Transverse colon (tissue), 4 donors: ENCODE results near the gene WNT4. TPM values are rescaled to one million over a fixed set of nuclear protein-coding genes. Genes with fewer than 3 reads are reported as not detected.

Experiments used
- DNase-seq: peaks from one replicate; pipeline ENCODE4 v3.0.0-alpha.2; 2019
- H3K27ac ChIP-seq, 4 donors: fragments of 200-600 bp; sonication (generic); 2 replicates each; pipeline ENCODE4 v1.5.1; 2016 to 2018; ENCODE audit warnings: inconsistent platforms in 4 of 4
- H3K27me3 ChIP-seq: fragments of 200-600 bp; sonication (generic); 2 replicates; pipeline ENCODE4 v1.5.1; 2017; ENCODE audit warnings: inconsistent platforms
- H3K36me3 ChIP-seq, 4 donors: fragments of 200-600 bp; sonication (generic); 2 replicates each; pipeline ENCODE4 v1.5.1; 2017 to 2019; ENCODE audit warnings: inconsistent platforms in 4 of 4
- H3K4me1 ChIP-seq, 4 donors: fragments of 200-600 bp; sonication (generic); 2 replicates each; pipeline ENCODE4 v1.5.1; 2017 to 2020; ENCODE audit warnings: inconsistent platforms in 4 of 4
- H3K4me3 ChIP-seq, 4 donors: fragments of 200-600 bp; sonication (generic); 1 replicate in 1 of 4; 2 replicates in 3 of 4; pipeline versions ENCODE4 v1.5.1 to v1.6.1; 2017 to 2019; ENCODE audit warnings: inconsistent platforms in 4 of 4
- H3K9me3 ChIP-seq, 2 donors: fragments of 200-600 bp; sonication (generic); 2 replicates each; pipeline ENCODE4 v1.5.1; 2017 to 2019; ENCODE audit warnings: inconsistent platforms in 2 of 2
- CTCF ChIP-seq, 5 experiments: fragments of 200-600 bp in 3 of 5; fragments of 450-650 bp in 2 of 5; sonication (generic) in 3 of 5; IDR thresholded peaks; 1 replicate in 2 of 5; 2 replicates in 3 of 5; pipeline ENCODE4 v1.5.1; 2016 to 2017; ENCODE audit warnings: antibody characterized with exemption in 5 of 5, inconsistent platforms in 3 of 5, mild to moderate bottlenecking in 2 of 5, moderate library complexity in 1 of 5
- EP300 ChIP-seq: sonication (generic); formaldehyde crosslinking; IDR thresholded peaks from one replicate; pipeline ENCODE4 v1.6.1; 2017; ENCODE audit warnings: antibody characterized with exemption, low read depth
- POLR2A ChIP-seq: fragments of 450-650 bp; IDR thresholded peaks from one replicate; pipeline ENCODE4 v1.6.1; 2016; ENCODE audit warnings: antibody characterized with exemption, mild to moderate bottlenecking, moderate library complexity
- POLR2AphosphoS5 ChIP-seq, 3 donors: sonication (generic); formaldehyde crosslinking; IDR thresholded peaks; one replicate each; pipeline ENCODE4 v1.6.1; 2016; ENCODE audit warnings: antibody characterized with exemption in 3 of 3
- WGBS, 2 donors: methylation state at CpG; one replicate each; pipeline ENCODE4 v1.1.5; 2018; ENCODE audit warnings: low coverage in 1 of 2; 5-methylcytosine and 5-hydroxymethylcytosine counted together
- in situ Hi-C, 4 donors: fragments of 200-750 bp; cut with MboI; loops; one replicate each; pipeline versions ENCODE4 v1.15.0 to v1.15.1; 2017; ENCODE audit warnings: low sequenced_read_pairs in 3 of 4, low pct_ligation_motif_present in 1 of 4, low pct_unique_long_range_greater_than_20kb in 1 of 4
- intact Hi-C: fragments of 100-400 bp; cut with DNase I; formaldehyde crosslinking; loops from one replicate; pipeline ENCODE4 v1.15.1; 2023; ENCODE audit warnings: low total_unique reads
- total RNA-seq, 4 donors: library from RNA; depleted of rRNA; stranded (reverse); fragments of >200 nt; gene quantifications; one replicate each; pipeline ENCODE4 v1.1.0, GENCODE V29; 2016

The WNT4 gene
- total RNA-seq, 4 donors from 2014 or later: 0.82 to 3.0 (median 2.1) TPM; not detected in 1

- DNase-seq: no peak
- Histone ChIP-seq H3K27me3 (no peaks in the 10 kb centered on the region), H3K4me3 (no peak overlapping the region), H3K27ac (no peak overlapping the region), H3K4me1 (peaks cover 0 to 6% (median 2%) of the 10 kb centered on the region in 4 donors), H3K36me3 (no peaks in the 10 kb centered on the region), H3K9me3 (no peaks in the 10 kb centered on the region)
- in situ Hi-C loops (loop anchor here in 2 of 4 donors (25.0 kb wide), 2 partner anchors 284 to 509 kb away; partner anchors contain the start of genes C1QA (in 2 of the 2) and C1QC (in 2 of the 2)), intact Hi-C loops (no loop called here)
- TF ChIP-seq EP300 (no peak), CTCF (IDR thresholded peaks at IDR 0.05) (no peak), POLR2AphosphoS5 (IDR thresholded peaks at IDR 0.05) (no peak), POLR2A (no peak)
- WGBS, 2 donors: 70 to 90% methylated on average over 6 to 12 of the region's 12 CpGs
Measured at GRCh38 chr1:22128392-22128791, 14.5 kb downstream of the WNT4 start.

GRCh38 chr1:22127731-22128130, 15.2 kb downstream of the WNT4 start:
- 75 to 99% methylated on average over 2 to 3 of the region's 3 CpGs for WGBS, 2 donors
- Histone ChIP-seq H3K27ac (no peak overlapping the region), H3K27me3 (no peaks in the 10 kb centered on the region), H3K9me3 (no peaks in the 10 kb centered on the region), H3K36me3 (no peaks in the 10 kb centered on the region), H3K4me1 (peaks cover 0 to 6% (median 2%) of the 10 kb centered on the region in 4 donors), H3K4me3 (no peak overlapping the region)
- intact Hi-C loops (no loop called here), in situ Hi-C loops (loop anchor here in 2 of 4 donors (25.0 kb wide), 2 partner anchors 285 to 510 kb away; partner anchors contain the start of genes C1QA (in 2 of the 2) and C1QC (in 2 of the 2))
- TF ChIP-seq POLR2A: no peak
- no peak for TF ChIP-seq EP300
- TF ChIP-seq POLR2AphosphoS5 (IDR thresholded peaks at IDR 0.05): no peak
- no peak for TF ChIP-seq CTCF (IDR thresholded peaks at IDR 0.05)
- no peak for DNase-seq

- Histone ChIP-seq H3K27me3 (no peaks in the 10 kb centered on the region), H3K4me3 (no peak overlapping the region), H3K4me1 (peaks cover 0 to 4% (median 2%) of the 10 kb centered on the region in 4 donors), H3K9me3 (no peaks in the 10 kb centered on the region), H3K36me3 (no peaks in the 10 kb centered on the region), H3K27ac (no peak overlapping the region)
- 72% methylated on average over 6 of the region's 6 CpGs; no CpG with 5 or more reads in 1 of the 2 donors for WGBS, 2 donors
- TF ChIP-seq POLR2A (no peak), POLR2AphosphoS5 (IDR thresholded peaks at IDR 0.05) (no peak), CTCF (IDR thresholded peaks at IDR 0.05) (no peak), EP300 (no peak)
- DNase-seq: no peak
- intact Hi-C loops (no loop called here), in situ Hi-C loops (loop anchor here in 2 of 4 donors (25.0 kb wide), 2 partner anchors 285 to 510 kb away; partner anchors contain the start of genes C1QA (in 2 of the 2) and C1QC (in 2 of the 2))
Measured at GRCh38 chr1:22127248-22127647, 15.6 kb downstream of the WNT4 start.

GRCh38 chr1:22126531-22126930, 16.4 kb downstream of the WNT4 start:
- DNase-seq: no peak

More at GRCh38 chr1:22126531-22126930, 16.4 kb downstream of the WNT4 start:
- H3K36me3 ChIP-seq: no peaks in the 10 kb centered on the region
- in situ Hi-C loops: loop anchor here in 2 of 4 donors (25.0 kb wide), 2 partner anchors 286 to 511 kb away; partner anchors contain the start of genes C1QA (in 2 of the 2) and C1QC (in 2 of the 2)
- H3K27ac ChIP-seq: no peak overlapping the region
- H3K9me3 ChIP-seq: no peaks in the 10 kb centered on the region
- no peaks in the 10 kb centered on the region for H3K27me3 ChIP-seq
- intact Hi-C loops: no loop called here
- 80% methylated on average over 1 to 12 of the region's 12 CpGs for WGBS, 2 donors
- no peak overlapping the region for H3K4me3 ChIP-seq
- H3K4me1 ChIP-seq: no peaks in the 10 kb centered on the region
- TF ChIP-seq POLR2A (no peak), CTCF (IDR thresholded peaks at IDR 0.05) (no peak), EP300 (no peak), POLR2AphosphoS5 (IDR thresholded peaks at IDR 0.05) (no peak)
